ENCODE results near the gene GAL3ST3.
"Not testable (repeated sequence)": the region's sequence is repeated elsewhere in the genome, so short reads cannot be mapped to it uniquely, and the experiment has no call there.

GAL3ST3 gene

GRCh38 chr11:66044757-66045156 is 4.2 kb downstream of the GAL3ST3 start:
- no peak for DNase-seq (ENCODE audit: low read depth)

- no peak for DNase-seq (ENCODE audit: low read depth)
Measured at GRCh38 chr11:66042996-66043906, 5.7 kb downstream of the GAL3ST3 start.

GRCh38 chr11:66042227-66042995 is 6.5 kb downstream of the GAL3ST3 start:
- DNase-seq (ENCODE audit: low read depth) = no peak

GRCh38 chr11:66039765-66040164 is 9.2 kb downstream of the GAL3ST3 start:
- DNase-seq (ENCODE audit: low read depth) = no peak

- no peak for DNase-seq (ENCODE audit: low read depth)
Measured at GRCh38 chr11:66037327-66037726, 11.6 kb downstream of the GAL3ST3 start.

- no peak for DNase-seq (ENCODE audit: low read depth)
Measured at GRCh38 chr11:66036334-66036710, 12.6 kb downstream of the GAL3ST3 start.

- no peak for DNase-seq (ENCODE audit: low read depth)
Measured at GRCh38 chr11:66035653-66036333, 13.2 kb downstream of the GAL3ST3 start.

GRCh38 chr11:66032957-66033735 is 15.8 kb downstream of the GAL3ST3 start:
- DNase-seq (ENCODE audit: low read depth) = no peak

- no peak for DNase-seq (ENCODE audit: low read depth)
Measured at GRCh38 chr11:66026017-66026529, 22.9 kb downstream of the GAL3ST3 start, which contains the start of gene CATSPER1. Gene CATSPER1 (minus strand): TSS chr11:66026479. CDS start chr11:66026379, 100 bp downstream.

- not testable (repeated sequence) for DNase-seq (ENCODE audit: low read depth)
Measured at GRCh38 chr11:66023186-66023440, 25.8 kb downstream of the GAL3ST3 start.

- peak; percentile 42 for DNase-seq (ENCODE audit: low read depth)
Measured at GRCh38 chr11:66022401-66023185, 26.4 kb downstream of the GAL3ST3 start.

GRCh38 chr11:66020618-66021357 is 28.2 kb downstream of the GAL3ST3 start:
- peak; percentile 64 for DNase-seq (ENCODE audit: low read depth)

GRCh38 chr11:66020212-66020611 is 28.7 kb downstream of the GAL3ST3 start:
- no peak for DNase-seq (ENCODE audit: low read depth)

- no peak for DNase-seq (ENCODE audit: low read depth)
Measured at GRCh38 chr11:66017321-66017720, 31.6 kb downstream of the GAL3ST3 start.

GRCh38 chr11:66016793-66017177 is 32.2 kb downstream of the GAL3ST3 start:
- DNase-seq (ENCODE audit: low read depth) = no peak

- no peak for DNase-seq (ENCODE audit: low read depth)
Measured at GRCh38 chr11:66015936-66016792, 32.8 kb downstream of the GAL3ST3 start.

- peak; percentile 12 for DNase-seq (ENCODE audit: low read depth)
Measured at GRCh38 chr11:66015454-66015881, 33.5 kb downstream of the GAL3ST3 start.

- DNase-seq (ENCODE audit: low read depth) = no peak
Measured at GRCh38 chr11:66014804-66015453, 34.0 kb downstream of the GAL3ST3 start.

- no peak for DNase-seq (ENCODE audit: low read depth)
Measured at GRCh38 chr11:66013762-66014100, 35.2 kb downstream of the GAL3ST3 start.
